C4-2B (cell line): Measurements from ENCODE around the gene KNDC1.

Experiments used
- H3K27ac ChIP-seq: fragments of 450-650 bp; 2 replicates; pipeline ENCODE4 v1.5.1; 2017
- ZFX ChIP-seq: fragments of 450-650 bp; IDR thresholded peaks from 2 replicates; pipeline ENCODE4 v1.6.1; 2017
- TF ChIP-seq, protein P1 (sequence below): fragments of 450-650 bp; conservative IDR thresholded peaks from 2 replicates; pipeline ENCODE4 v1.5.1; 2017; ENCODE audit warnings: mild to moderate bottlenecking

Gene KNDC1

DNA sequence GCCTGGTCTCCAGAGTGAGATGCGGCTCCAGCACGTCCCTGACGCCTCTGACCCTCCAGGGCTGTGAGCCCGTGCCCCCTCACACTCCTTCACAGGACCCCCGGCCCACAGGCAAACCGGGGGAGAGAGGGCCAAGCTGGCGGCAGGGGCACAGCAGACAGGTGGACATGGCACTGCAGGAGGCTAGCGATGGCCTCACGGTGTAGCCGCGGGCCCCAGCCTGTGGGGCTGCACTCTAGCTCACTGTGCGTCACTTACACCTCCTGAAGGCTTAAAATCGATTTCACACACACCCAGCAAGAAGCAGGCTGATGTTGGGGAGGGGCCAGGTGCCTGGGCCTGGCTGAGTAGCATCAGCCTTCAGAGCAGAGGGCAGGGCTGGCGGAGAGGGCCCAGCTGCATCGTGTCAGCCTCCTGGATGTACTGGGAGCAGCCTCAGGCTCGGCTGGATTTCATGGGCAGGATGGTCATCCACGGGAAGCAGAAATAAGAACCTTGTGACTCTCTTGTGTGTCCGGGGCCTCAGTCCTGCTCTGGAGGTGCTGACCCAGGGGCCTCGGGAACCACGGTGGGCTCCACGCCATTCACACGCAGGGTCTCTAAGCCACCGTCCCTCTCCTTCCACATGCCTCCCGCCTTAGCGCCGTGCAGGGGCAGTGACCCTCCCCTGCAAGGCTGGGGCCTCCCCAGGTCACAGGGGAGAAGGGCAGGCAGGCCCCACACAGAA lies 19.4 kb upstream of the KNDC1 start:
- no peak overlapping the region for H3K27ac ChIP-seq

DNA sequence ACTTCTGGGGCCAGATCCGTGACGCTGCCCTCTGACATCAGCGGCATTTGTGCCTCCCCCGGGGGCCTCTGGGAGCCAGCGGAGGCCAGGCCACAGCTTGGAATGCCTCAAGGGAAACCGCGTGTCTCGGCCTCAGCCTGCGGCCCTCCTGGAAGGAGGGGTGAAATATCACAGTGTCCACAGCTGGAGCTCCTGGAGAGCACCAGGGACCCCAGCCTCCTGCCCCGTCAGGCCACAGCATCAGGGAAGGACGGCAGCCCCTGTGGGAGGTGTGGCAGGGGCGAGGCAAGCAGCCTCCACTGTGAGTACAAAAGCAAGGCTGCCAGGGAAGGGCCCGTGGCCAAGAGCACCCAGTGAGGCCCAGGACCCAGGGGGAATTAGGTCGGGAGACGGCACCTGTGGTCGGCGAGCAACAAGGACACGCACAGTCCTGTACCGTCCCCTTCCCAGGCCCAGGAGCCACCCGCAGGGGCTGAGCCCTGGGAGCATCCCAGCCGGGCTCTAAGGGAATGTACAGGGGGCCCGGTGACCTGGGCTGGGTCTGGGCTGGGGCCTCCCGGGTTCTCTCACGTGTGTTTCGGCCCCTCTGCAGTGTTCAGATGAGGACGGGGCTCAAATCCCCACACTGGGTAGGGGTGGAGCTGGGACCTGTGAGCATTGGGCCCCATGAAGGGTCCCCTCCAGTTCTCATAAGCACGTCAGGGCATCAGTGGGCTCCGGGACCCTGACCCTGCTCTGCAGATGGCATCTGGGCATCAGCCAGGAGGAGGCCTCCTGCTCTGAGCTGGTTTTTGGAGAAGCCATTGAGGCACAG lies 18.7 kb upstream of the KNDC1 start:
- H3K27ac ChIP-seq = no peak overlapping the region
- TF ChIP-seq ZFX = no peak
- TF ChIP-seq, protein P1, sequence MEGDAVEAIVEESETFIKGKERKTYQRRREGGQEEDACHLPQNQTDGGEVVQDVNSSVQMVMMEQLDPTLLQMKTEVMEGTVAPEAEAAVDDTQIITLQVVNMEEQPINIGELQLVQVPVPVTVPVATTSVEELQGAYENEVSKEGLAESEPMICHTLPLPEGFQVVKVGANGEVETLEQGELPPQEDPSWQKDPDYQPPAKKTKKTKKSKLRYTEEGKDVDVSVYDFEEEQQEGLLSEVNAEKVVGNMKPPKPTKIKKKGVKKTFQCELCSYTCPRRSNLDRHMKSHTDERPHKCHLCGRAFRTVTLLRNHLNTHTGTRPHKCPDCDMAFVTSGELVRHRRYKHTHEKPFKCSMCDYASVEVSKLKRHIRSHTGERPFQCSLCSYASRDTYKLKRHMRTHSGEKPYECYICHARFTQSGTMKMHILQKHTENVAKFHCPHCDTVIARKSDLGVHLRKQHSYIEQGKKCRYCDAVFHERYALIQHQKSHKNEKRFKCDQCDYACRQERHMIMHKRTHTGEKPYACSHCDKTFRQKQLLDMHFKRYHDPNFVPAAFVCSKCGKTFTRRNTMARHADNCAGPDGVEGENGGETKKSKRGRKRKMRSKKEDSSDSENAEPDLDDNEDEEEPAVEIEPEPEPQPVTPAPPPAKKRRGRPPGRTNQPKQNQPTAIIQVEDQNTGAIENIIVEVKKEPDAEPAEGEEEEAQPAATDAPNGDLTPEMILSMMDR = no peak

More for the DNA sequence above, 19.4 kb upstream of the KNDC1 start:
- TF ChIP-seq, protein P1 = no peak
- TF ChIP-seq ZFX = no peak

DNA sequence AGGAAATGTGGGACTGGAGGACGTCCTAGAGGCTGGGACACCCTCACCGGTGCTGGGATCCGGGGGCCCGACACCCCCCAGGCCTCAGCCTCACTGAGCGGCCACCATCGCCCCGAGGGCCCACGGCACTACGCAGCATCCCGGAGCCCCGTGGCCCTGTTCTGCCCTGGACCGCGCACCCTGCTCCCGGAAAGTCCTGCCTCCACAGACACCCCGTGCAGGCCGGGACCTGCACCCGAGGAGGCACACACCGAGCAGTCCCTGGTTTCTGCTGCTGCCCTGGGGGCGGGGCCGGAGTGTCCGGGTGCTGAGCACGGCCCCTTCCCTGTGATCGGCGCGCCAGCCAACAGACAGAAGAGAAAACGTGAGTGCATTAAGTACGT lies 18.1 kb upstream of the KNDC1 start:
- no peak for TF ChIP-seq ZFX
- TF ChIP-seq, protein P1 = no peak
- H3K27ac ChIP-seq = no peak overlapping the region

DNA sequence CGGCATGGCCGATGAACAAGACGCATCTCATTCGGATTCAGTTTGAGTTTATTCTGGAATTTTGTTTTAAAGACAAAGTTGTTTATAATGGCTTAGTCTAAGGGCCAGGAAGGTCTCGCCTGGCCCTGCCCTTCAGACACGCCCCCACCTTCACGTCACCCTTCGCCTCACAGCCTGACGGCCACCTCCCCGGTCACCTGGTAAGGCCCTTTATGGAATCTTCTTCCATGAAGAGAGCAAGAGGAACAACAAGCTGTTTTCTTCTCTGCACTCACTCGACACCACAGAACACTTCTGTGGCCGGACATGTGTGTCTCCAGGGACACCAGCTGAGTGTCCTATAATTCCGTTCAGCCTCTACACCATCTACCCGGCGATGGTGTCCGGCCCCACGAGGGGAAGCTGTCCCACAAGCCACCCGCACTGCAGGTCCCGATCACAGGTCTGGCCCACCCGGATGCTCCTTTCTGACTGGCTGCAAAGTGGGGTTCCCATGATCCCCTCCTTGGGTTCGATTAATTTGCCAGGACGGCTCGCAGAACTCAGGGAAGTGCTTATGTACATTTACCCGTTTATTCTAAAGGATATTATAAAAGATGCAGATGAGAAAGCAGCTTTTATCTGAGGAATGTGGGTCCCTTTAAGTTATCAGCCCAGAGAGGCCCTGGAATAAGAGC lies 17.4 kb upstream of the KNDC1 start:
- no peak overlapping the region for H3K27ac ChIP-seq
- no peak for TF ChIP-seq ZFX
- TF ChIP-seq, protein P1 = no peak

DNA sequence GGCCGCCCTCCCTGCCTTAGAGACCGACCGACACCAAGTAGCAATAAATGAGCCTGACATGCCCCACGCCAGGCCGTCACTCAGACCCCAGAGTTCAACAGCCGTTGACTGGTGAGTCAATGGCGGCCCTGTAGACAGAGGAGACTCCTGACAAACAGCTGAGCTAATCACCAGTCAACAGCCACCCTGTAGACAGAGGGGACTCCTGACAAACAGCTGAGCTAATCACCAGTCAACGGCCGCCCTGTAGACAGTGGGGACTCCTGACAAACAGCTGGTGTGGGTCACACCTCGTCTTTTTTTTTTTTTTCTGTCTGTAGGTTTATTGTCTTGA lies 16.9 kb upstream of the KNDC1 start:
- TF ChIP-seq, protein P1 = no peak
- no peak for TF ChIP-seq ZFX
- no peak overlapping the region for H3K27ac ChIP-seq

DNA sequence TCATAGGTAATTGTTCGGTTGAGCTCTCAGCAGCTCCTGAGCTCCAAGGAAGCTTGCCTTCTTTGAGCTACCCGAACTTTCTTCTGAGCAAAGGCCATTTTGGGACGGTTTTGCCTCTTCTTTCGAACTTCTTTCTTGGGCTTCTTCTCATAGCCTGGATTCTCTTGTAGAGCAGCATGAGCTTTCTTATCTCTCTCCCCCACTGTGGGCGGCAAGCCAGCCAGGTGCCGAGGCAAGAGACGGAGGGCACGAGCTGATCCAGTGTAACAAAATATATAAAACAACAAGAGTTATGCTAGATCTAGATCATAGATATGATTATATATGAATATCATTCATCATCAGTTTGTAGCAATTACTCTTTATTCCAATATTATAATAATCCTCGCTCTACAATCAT lies 16.5 kb upstream of the KNDC1 start:
- H3K27ac ChIP-seq = no peak overlapping the region
- TF ChIP-seq ZFX = no peak
- TF ChIP-seq, protein P1 = no peak

DNA sequence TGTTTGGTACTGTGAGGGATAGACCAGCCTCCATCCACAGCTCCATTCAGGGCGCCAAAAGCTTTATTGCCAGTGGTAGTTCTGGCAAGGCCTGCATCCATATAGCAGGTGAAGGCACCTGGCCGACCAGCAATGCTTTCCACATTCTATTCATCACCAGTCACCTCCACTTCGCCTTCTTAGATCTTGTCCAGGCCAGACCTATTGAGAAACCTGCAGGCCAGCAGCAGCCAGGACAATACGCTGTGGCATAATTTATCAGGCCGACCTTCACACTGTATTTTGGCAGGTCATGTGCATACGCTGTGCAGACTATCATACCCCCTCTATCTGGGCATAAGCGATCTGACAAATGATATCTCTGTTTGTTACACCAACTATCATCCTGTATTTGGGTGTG lies 15.2 kb upstream of the KNDC1 start:
- no peak overlapping the region for H3K27ac ChIP-seq
- TF ChIP-seq, protein P1 = no peak
- TF ChIP-seq ZFX = no peak
